Measurements from ENCODE around the gene POPDC2. TPM values are rescaled to one million over a fixed set of nuclear protein-coding genes. Genes with fewer than 3 reads are reported as not detected.
"Not testable (repeated sequence)": the region's sequence is repeated elsewhere in the genome, so short reads cannot be mapped to it uniquely, and the experiment has no call there.

Gene POPDC2
- total RNA-seq, 4 donors from 2014 or later: 0.18 to 3.8 (median 0.91) TPM; not detected in 1

DNA sequence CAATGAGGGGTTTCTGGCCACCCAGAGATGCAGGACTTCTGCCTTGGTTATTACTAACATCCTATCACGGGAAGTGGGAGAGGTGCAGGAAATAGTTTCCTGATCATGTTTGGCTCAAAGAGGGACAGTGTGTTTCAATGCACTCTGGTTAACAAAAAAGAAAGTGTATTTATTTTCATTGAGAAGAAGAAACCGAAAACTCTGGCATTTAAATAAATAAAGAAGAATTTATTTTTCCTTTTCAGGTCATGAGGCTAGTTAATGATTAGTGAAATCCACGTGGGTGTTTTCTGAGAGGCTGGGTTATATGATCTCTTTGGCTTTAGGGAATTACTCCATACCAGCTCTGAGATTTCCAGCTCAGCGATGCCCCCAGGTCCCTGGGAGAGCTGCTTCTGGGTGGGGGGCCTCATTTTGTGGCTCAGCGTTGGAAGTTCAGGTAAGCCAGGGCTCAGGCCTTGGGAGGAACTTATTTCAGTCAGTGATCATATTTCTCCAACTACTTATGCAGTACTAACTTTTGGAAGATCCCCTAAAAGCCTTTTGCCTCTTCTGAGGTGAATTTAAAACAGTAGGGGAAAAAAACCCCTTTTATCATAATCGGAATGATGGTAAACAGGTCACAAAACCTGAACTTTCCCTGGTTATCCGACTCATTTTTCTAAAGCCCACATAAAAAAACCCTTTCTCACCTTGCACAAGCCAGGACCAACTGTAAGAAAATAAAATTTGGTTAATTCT lies 62.7 kb downstream of the POPDC2 start, which contains the start of gene PLA1A:
Gene PLA1A (plus strand): TSS at position 338 of the 741 bp plus-strand sequence. CDS start 29 bp downstream, at position 367.
- Histone ChIP-seq H3K4me3 (no peak within 1 kb of the TSS), H3K27ac (peak within 1 kb of the TSS in 3 of 4 donors; percentile 24 to 59 (median 51)), H3K27me3 (no peaks in the 10 kb centered on the region), H3K36me3 (no peaks in the 10 kb centered on the region), H3K4me1 (peaks cover 0 to 15% (median 6%) of the 10 kb centered on the region in 3 donors), H3K9me3 (no peaks in the 10 kb centered on the region)
- no peak for DNase-seq
- intact Hi-C loops (cut with DNase I): no loop called here
- 47 to 48% methylated on average over 6 to 7 of the region's 7 CpGs for WGBS, 2 donors
- TF ChIP-seq, protein P1, sequence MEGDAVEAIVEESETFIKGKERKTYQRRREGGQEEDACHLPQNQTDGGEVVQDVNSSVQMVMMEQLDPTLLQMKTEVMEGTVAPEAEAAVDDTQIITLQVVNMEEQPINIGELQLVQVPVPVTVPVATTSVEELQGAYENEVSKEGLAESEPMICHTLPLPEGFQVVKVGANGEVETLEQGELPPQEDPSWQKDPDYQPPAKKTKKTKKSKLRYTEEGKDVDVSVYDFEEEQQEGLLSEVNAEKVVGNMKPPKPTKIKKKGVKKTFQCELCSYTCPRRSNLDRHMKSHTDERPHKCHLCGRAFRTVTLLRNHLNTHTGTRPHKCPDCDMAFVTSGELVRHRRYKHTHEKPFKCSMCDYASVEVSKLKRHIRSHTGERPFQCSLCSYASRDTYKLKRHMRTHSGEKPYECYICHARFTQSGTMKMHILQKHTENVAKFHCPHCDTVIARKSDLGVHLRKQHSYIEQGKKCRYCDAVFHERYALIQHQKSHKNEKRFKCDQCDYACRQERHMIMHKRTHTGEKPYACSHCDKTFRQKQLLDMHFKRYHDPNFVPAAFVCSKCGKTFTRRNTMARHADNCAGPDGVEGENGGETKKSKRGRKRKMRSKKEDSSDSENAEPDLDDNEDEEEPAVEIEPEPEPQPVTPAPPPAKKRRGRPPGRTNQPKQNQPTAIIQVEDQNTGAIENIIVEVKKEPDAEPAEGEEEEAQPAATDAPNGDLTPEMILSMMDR (IDR thresholded peaks at IDR 0.05): no peak
- TF ChIP-seq POLR2A (IDR thresholded peaks at IDR 0.05): no peak

DNA sequence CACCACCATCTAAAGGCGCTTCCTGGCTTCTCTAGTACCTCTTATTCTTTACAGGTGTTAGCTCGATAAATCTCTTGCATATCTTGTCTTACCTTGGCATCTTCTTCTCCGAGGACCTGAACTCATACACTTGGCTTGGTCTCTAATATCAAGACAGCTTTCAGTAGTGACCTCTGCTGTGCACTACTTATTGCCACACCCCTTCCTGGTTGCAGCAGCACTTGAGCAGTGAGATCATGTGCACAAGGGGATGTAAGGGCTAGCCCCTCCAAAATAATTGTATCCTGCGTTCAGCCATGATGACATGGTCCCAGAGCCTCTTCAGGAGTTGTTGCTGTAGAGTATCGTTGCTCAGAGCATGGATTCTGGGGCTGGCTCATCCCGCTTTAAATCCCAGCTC lies 64.0 kb downstream of the POPDC2 start:
- Histone ChIP-seq H3K9me3 (no peaks in the 10 kb centered on the region), H3K4me1 (peaks cover 0 to 15% (median 6%) of the 10 kb centered on the region in 3 donors), H3K36me3 (no peaks in the 10 kb centered on the region), H3K27me3 (no peaks in the 10 kb centered on the region), H3K27ac (no peak overlapping the region), H3K4me3 (no peak overlapping the region)
- no peak for DNase-seq
- intact Hi-C loops (cut with DNase I): no loop called here
- no peak for TF ChIP-seq POLR2A (IDR thresholded peaks at IDR 0.05)
- TF ChIP-seq, protein P1 (IDR thresholded peaks at IDR 0.05): no peak
- 71 to 74% methylated on average over 6 of the region's 6 CpGs for WGBS, 2 donors

DNA sequence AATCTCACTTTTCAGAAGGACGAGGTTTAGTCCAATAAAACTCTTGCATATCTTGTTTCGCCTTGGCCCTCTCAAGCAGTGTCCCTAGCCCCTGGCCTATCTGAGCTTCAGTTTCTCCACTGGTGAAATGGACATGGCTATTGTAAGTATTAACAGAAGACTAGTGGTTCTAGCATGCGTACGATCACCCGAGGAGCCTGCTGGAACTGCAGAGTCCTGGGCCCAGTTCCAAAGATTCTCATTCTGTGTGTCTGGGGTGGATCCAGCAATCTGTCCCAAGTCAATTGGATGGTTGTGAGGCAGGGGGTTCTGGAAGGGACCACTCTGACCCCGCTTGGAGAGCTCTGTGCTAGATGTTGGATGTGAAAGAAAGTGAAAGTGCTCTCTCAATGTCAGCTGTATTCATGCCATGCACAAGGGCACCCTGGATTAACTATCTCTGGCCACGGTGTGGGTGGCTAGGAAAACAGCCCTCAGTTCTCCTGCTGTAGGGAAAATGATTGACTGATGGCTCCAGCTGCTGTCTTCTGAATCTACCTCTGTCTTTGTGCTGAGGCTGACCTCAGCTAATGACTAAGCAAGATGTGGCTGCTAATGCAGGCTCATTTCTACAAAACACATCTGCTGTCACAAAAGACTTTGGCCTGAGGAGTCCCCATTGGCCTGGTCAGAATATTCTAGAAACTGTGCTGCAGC lies 64.6 kb downstream of the POPDC2 start:
- Histone ChIP-seq H3K4me3 (peak overlapping the region in 1 of 4 donors; percentile 37), H3K9me3 (no peaks in the 10 kb centered on the region), H3K4me1 (peaks cover 0 to 15% (median 6%) of the 10 kb centered on the region in 3 donors), H3K36me3 (no peaks in the 10 kb centered on the region), H3K27me3 (no peaks in the 10 kb centered on the region), H3K27ac (no peak overlapping the region)
- WGBS, 2 donors: 68 to 79% methylated on average over 3 to 7 of the region's 7 CpGs
- intact Hi-C loops (cut with DNase I): no loop called here
- TF ChIP-seq, protein P1 (IDR thresholded peaks at IDR 0.05): no peak
- TF ChIP-seq POLR2A (IDR thresholded peaks at IDR 0.05): no peak
- DNase-seq: no peak

DNA sequence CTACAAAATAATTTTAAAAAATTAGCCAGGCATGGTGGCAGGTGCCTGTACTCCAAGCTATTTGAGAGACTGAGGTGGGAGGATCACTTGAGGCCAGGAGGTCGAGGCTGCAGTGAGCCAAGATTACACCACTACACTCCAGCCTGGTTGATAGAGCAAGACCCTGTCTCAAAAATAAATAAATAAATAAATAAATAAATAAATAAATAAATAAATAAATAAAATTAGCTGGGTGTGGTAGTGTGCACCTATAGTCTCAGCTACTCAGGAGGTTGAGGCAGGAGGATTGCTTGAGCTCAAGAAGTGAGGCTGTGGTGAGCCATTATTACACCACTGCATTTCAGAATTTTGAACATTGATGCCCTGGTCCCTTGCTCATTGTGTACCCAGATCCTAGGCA lies 65.5 kb downstream of the POPDC2 start:
- intact Hi-C loops (cut with DNase I); DNase-seq; H3K27ac ChIP-seq; H3K27me3 ChIP-seq; H3K4me3 ChIP-seq; H3K36me3 ChIP-seq; H3K9me3 ChIP-seq: not testable (repeated sequence)
- 50 to 78% methylated on average over 1 of the region's 1 CpG for WGBS, 2 donors
- H3K4me1 ChIP-seq: peaks cover 0 to 15% (median 6%) of the 10 kb centered on the region in 3 donors

DNA sequence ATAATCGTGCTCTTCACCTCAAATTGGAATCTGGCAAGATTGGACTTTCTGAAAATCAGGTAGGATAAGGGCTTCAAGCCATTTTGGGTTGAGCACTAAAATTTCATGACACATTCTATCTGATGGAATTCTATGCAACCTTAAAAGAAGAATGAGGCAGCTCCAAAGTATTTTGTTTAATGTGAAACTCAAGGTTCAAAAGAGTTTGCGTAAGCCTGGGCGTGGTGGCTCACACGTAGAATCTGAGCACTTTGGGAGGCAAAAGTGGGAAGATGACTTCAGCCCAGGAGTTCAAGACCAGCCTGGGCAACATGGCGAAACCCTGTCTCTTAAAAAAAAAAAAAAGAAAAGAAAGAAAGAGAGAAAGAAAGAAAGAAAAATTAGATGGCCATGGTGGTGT lies 66.3 kb downstream of the POPDC2 start:
- WGBS, 2 donors: 71 to 82% methylated on average over 5 of the region's 5 CpGs
- Histone ChIP-seq H3K4me3 (no peak overlapping the region), H3K9me3 (no peaks in the 10 kb centered on the region), H3K27me3 (no peaks in the 10 kb centered on the region), H3K36me3 (no peaks in the 10 kb centered on the region), H3K4me1 (peaks cover 0 to 15% (median 6%) of the 10 kb centered on the region in 3 donors), H3K27ac (no peak overlapping the region)
- no peak for TF ChIP-seq POLR2A (IDR thresholded peaks at IDR 0.05)
- TF ChIP-seq, protein P1 (IDR thresholded peaks at IDR 0.05): no peak
- intact Hi-C loops (cut with DNase I): no loop called here
- DNase-seq: no peak
